GM23338 (cell line): ENCODE measurements around the gene TMEM154. TPM values are rescaled to one million over a fixed set of nuclear protein-coding genes. Genes with fewer than 3 reads are reported as not detected.

ENCODE experiments used
- ATAC-seq: fragments of 200-7000 bp; cut with Tn5 transposase; 3 replicates; pipeline ENCODE4 v1.9.1; 2020
- DNase-seq: peaks from one replicate; pipeline ENCODE4 v3.0.0-alpha.2; 2015; ENCODE audit warnings: low spot score
- H2AFZ ChIP-seq: fragments of 200-600 bp; sonication (generic); 2 replicates; pipeline ENCODE4 v1.8.0; 2016; ENCODE audit warnings: antibody characterized with exemption, mild to moderate bottlenecking, moderate library complexity
- H3F3A ChIP-seq: fragments of 200-600 bp; sonication (generic); replicated peaks from 2 replicates; pipeline ENCODE4 v1.8.0; 2017; ENCODE audit warnings: antibody characterized with exemption, mixed run types, low read depth
- H3K27ac ChIP-seq: fragments of 200-600 bp; sonication (generic); 2 replicates; pipeline ENCODE4 v1.6.1; 2016; ENCODE audit warnings: low read depth
- H3K27me3 ChIP-seq: fragments of 200-600 bp; sonication (generic); 2 replicates; pipeline ENCODE4 v1.8.0; 2016; ENCODE audit warnings: mild to moderate bottlenecking, mixed run types, moderate library complexity; ENCODE audit not compliant: insufficient read depth
- H3K36me3 ChIP-seq: fragments of 200-600 bp; sonication (generic); 2 replicates; pipeline ENCODE4 v1.8.0; 2016; ENCODE audit warnings: mild to moderate bottlenecking; ENCODE audit not compliant: insufficient read depth
- H3K4me1 ChIP-seq: fragments of 200-600 bp; sonication (generic); 2 replicates; pipeline ENCODE4 v1.8.0; 2016; ENCODE audit warnings: mild to moderate bottlenecking, moderate library complexity; ENCODE audit not compliant: insufficient read depth
- H3K4me2 ChIP-seq: fragments of 200-600 bp; sonication (generic); 2 replicates; pipeline ENCODE4 v1.7.1; 2017; ENCODE audit warnings: mixed run types
- H3K4me3 ChIP-seq: fragments of 200-600 bp; sonication (generic); 2 replicates; pipeline ENCODE4 v1.6.1; 2016; ENCODE audit warnings: mixed run types
- H3K79me2 ChIP-seq: fragments of 200-600 bp; sonication (generic); replicated peaks from 2 replicates; pipeline ENCODE4 v1.8.0; 2017; ENCODE audit warnings: mild to moderate bottlenecking; ENCODE audit not compliant: insufficient read depth
- H3K9me2 ChIP-seq: fragments of 200-600 bp; sonication (generic); 2 replicates; pipeline ENCODE4 v1.8.0; 2017; ENCODE audit not compliant: insufficient read depth
- H4K20me1 ChIP-seq: fragments of 200-600 bp; sonication (generic); replicated peaks from 2 replicates; pipeline ENCODE4 v1.8.0; 2017; ENCODE audit warnings: mild to moderate bottlenecking; ENCODE audit not compliant: insufficient read depth
- H3K27ac Mint-ChIP-seq: 2 replicates; pipeline ENCODE4 v1.8.0; 2020; ENCODE audit warnings: inconsistent platforms, mild to moderate bottlenecking, moderate library complexity, mixed read lengths
- H3K27me3 Mint-ChIP-seq: 3 replicates; pipeline ENCODE4 v1.8.0; 2022; ENCODE audit warnings: low read depth, mild to moderate bottlenecking, moderate library complexity, mixed read lengths, inconsistent platforms; ENCODE audit not compliant: insufficient read depth, poor library complexity
- H3K36me3 Mint-ChIP-seq: 3 replicates; pipeline ENCODE4 v1.8.0; 2021; ENCODE audit warnings: low read depth, mild to moderate bottlenecking, inconsistent platforms, moderate library complexity, mixed read lengths
- H3K4me1 Mint-ChIP-seq: 3 replicates; pipeline ENCODE4 v1.8.0; 2020; ENCODE audit warnings: mild to moderate bottlenecking, inconsistent platforms, mixed read lengths
- H3K4me3 Mint-ChIP-seq: 3 replicates; pipeline ENCODE4 v1.8.0; 2021; ENCODE audit warnings: moderate library complexity, mild to moderate bottlenecking, inconsistent platforms, mixed read lengths
- H3K9me3 Mint-ChIP-seq: 3 replicates; pipeline ENCODE4 v1.8.0; 2020; ENCODE audit warnings: moderate library complexity, mild to moderate bottlenecking, inconsistent platforms, mixed read lengths
- NANOG ChIP-seq: IDR thresholded peaks from 2 replicates; pipeline ENCODE4 v1.6.1; 2016; ENCODE audit warnings: antibody characterized with exemption, borderline replicate concordance
- polyA plus RNA-seq: library from polyadenylated mRNA; unstranded; fragments of >200 nt; fragmentation: Nextera tagmentation; extraction: Ambion mirVana; gene quantifications from 2 replicates; pipeline ENCODE4 v1.2.1, GENCODE V29; 2016
- total RNA-seq: library from RNA; depleted of rRNA; stranded (reverse); fragments of >200 nt; shearing (Covaris generic); gene quantifications from 2 replicates; pipeline ENCODE4 v1.2.3, GENCODE V29; 2014; rRNA removed
- TF ChIP-seq, protein P1 (sequence below), 2 experiments: fragments of 200-600 bp in 1 of 2; sonication (generic) in 1 of 2; conservative IDR thresholded peaks; 2 replicates each; pipeline versions ENCODE4 v1.5.1 to v1.6.1; 2016 to 2017; ENCODE audit warnings: antibody characterized with exemption in 2 of 2, low read depth in 2 of 2, mild to moderate bottlenecking in 2 of 2, moderate library complexity in 1 of 2
- TF ChIP-seq, protein P2 (sequence below): IDR thresholded peaks from one replicate; pipeline ENCODE4 v1.6.1; 2018; ENCODE audit warnings: antibody characterized with exemption; ENCODE audit not compliant: unreplicated experiment

The TMEM154 gene
- total and polyA plus RNA-seq, 2 experiments from 2014 or later: 1.0 to 1.7 TPM

DNA sequence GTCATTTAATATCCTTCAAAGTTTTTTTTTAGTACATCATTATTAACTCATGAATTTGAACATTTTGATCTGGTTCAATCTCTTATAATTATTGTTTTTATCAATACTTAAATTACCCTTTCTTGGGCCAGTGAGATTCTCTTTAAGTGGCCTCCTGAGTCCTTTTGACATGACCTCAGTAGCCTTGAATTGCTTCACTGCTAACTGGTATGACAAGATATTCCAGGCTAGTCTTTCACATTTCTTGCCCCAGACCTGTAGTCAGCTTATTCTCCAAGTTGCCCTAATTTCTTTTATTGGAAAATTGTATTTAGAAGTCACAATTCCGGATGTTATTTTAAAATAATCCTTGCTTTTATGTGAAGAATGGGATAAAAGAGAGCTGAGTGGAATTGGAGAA is 108.5 kb downstream of the TMEM154 start:
- Histone ChIP-seq H2AFZ (no peak overlapping the region), H3K27ac (no peak overlapping the region), H3K4me1 (no peaks in the 10 kb centered on the region), H3F3A (no peaks in the 10 kb centered on the region), H4K20me1 (no peaks in the 10 kb centered on the region), H3K36me3 (no peaks in the 10 kb centered on the region), H3K79me2 (no peaks in the 10 kb centered on the region), H3K4me3 (no peak overlapping the region), H3K27me3 (no peaks in the 10 kb centered on the region), H3K9me2 (no peaks in the 10 kb centered on the region; the same call in 1 of the 2 replicates), H3K4me2 (no peak overlapping the region)
- no peak overlapping the region for H3K4me3 Mint-ChIP-seq
- no peaks in the 10 kb centered on the region for H3K9me3 Mint-ChIP-seq
- TF ChIP-seq NANOG: no peak
- TF ChIP-seq, protein P1, sequence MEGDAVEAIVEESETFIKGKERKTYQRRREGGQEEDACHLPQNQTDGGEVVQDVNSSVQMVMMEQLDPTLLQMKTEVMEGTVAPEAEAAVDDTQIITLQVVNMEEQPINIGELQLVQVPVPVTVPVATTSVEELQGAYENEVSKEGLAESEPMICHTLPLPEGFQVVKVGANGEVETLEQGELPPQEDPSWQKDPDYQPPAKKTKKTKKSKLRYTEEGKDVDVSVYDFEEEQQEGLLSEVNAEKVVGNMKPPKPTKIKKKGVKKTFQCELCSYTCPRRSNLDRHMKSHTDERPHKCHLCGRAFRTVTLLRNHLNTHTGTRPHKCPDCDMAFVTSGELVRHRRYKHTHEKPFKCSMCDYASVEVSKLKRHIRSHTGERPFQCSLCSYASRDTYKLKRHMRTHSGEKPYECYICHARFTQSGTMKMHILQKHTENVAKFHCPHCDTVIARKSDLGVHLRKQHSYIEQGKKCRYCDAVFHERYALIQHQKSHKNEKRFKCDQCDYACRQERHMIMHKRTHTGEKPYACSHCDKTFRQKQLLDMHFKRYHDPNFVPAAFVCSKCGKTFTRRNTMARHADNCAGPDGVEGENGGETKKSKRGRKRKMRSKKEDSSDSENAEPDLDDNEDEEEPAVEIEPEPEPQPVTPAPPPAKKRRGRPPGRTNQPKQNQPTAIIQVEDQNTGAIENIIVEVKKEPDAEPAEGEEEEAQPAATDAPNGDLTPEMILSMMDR (conservative IDR thresholded peaks at IDR 0.05; ENCODE audit: low read depth in 2 of 2): no peak
- TF ChIP-seq, protein P2, sequence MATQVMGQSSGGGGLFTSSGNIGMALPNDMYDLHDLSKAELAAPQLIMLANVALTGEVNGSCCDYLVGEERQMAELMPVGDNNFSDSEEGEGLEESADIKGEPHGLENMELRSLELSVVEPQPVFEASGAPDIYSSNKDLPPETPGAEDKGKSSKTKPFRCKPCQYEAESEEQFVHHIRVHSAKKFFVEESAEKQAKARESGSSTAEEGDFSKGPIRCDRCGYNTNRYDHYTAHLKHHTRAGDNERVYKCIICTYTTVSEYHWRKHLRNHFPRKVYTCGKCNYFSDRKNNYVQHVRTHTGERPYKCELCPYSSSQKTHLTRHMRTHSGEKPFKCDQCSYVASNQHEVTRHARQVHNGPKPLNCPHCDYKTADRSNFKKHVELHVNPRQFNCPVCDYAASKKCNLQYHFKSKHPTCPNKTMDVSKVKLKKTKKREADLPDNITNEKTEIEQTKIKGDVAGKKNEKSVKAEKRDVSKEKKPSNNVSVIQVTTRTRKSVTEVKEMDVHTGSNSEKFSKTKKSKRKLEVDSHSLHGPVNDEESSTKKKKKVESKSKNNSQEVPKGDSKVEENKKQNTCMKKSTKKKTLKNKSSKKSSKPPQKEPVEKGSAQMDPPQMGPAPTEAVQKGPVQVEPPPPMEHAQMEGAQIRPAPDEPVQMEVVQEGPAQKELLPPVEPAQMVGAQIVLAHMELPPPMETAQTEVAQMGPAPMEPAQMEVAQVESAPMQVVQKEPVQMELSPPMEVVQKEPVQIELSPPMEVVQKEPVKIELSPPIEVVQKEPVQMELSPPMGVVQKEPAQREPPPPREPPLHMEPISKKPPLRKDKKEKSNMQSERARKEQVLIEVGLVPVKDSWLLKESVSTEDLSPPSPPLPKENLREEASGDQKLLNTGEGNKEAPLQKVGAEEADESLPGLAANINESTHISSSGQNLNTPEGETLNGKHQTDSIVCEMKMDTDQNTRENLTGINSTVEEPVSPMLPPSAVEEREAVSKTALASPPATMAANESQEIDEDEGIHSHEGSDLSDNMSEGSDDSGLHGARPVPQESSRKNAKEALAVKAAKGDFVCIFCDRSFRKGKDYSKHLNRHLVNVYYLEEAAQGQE: no peak
- peaks cover 6% of the 10 kb centered on the region; the same call in 1 of the 3 replicates for H3K4me1 Mint-ChIP-seq
- no peaks in the 10 kb centered on the region for H3K27me3 Mint-ChIP-seq
- no peak overlapping the region for H3K27ac Mint-ChIP-seq
- no peak for ATAC-seq
- H3K36me3 Mint-ChIP-seq: no peaks in the 10 kb centered on the region
- DNase-seq: no peak

Other genes with a start within 250 kb of the TMEM154 start
- 33.3 and 34.7 TPM in 2 replicates for gene FBXW7, start 143.9 kb downstream of the TMEM154 start, total RNA-seq
- gene FBXW7, start 143.9 kb downstream of the TMEM154 start, polyA plus RNA-seq: 22.0 and 25.8 TPM in 2 replicates
- 1.7 and 2.8 TPM in 2 replicates for gene TIGD4, start 99.7 kb upstream of the TMEM154 start, total RNA-seq
- gene TIGD4, start 99.7 kb upstream of the TMEM154 start, polyA plus RNA-seq: 1.3 and 1.6 TPM in 2 replicates
- 42.8 and 49.6 TPM in 2 replicates for gene ARFIP1, start 100.0 kb upstream of the TMEM154 start, total RNA-seq
- gene ARFIP1, start 100.0 kb upstream of the TMEM154 start, polyA plus RNA-seq: 43.8 and 46.0 TPM in 2 replicates